Activated CD4-positive, alpha-beta T cell treated with anti-CD3 and anti-CD28 coated beads for 24 hours (primary cell): Measurements from ENCODE around the gene VBP1.
A peak's percentile ranks its signal among the peaks of the same experiment; 100 is the strongest.
"Not testable (repeated sequence)": the region's sequence is repeated elsewhere in the genome, so short reads cannot be mapped to it uniquely, and the experiment has no call there.

ENCODE experiments used
- DNase-seq, 2 donors: peaks; one replicate each; pipeline ENCODE4 v3.0.0-alpha.2; 2020; ENCODE audit warnings: low read depth in 2 of 2

VBP1 gene

DNA sequence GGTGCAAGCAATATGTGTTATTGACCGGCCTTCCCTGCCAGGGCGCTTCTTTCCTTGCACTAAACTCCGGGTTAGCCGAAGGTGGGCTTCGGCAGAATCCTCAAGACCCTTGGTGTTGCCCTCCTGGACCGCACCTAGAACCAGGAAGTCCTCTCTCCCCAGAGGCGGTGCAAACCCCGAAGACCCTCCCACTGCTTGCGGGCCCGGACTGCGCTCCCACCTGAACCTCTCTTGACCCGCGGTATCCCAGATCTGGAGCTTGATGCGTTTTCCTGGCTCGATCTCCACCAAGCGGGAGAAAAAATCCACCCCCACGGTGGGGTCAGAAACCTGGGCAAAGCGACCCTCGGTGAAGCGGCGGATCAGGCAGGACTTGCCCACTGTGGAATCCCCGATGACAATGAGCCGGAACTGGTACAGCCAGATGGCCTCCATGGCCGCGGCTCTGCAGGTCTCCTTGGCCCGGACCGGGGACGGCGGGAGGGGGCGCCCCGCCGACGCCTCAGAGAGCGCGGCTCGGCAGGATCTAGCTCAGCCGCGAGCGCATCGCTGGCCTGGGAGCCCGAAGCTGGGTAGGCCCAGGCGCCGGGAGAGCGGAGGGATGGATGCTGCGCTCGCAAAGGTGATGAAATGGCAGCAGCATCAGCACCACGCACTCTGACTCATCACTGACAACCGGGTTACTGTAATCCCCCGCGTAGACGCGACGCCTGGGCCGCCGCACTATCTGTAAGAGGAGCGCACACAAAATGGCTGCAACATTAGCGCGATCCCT, 47.8 kb downstream of the VBP1 start, which contains the start of gene RAB39B:
RAB39B (minus strand) TSS at position 638 of the 775 bp plus-strand sequence; CDS start at position 435, 203 bp downstream.
- peak; percentile 48 to 52 for DNase-seq

DNA sequence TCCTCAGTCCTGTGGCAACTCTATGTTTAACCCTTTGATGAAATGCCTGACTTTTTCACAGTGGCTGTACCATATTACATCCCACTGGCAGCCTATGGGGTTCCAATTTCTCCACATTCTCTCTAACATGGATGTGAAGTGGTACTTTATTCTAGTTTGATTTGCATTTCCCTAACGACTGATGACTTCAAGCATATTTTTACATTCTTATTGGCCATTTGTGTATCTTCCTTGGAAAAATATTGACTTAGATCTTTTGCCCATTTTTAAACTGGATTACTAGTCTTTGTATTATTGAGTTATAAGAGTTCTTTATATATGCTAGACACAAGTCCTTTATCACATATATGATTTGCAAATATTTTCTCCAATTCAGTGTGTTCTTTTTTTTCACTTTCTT, 50.2 kb downstream of the VBP1 start:
- no peak for DNase-seq

DNA sequence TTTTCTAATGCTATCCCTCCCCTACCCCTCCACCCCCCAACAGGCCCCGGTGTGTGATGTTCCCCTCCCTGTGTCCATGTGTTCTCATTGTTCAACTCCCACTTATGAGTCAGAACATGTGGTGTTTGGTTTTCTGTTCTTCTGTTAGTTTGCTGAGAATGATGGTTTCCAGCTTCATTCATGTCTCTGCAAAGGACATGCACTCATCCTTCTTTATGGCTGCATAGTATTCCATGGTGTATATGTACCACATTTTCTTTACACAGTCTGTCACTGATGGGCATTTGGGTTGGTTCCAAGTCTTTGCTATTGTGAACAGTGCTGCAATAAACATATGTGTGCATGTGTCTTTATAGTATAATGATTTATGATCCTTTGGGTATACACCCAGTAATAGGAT, 51.7 kb downstream of the VBP1 start:
- not testable (repeated sequence) for DNase-seq

DNA sequence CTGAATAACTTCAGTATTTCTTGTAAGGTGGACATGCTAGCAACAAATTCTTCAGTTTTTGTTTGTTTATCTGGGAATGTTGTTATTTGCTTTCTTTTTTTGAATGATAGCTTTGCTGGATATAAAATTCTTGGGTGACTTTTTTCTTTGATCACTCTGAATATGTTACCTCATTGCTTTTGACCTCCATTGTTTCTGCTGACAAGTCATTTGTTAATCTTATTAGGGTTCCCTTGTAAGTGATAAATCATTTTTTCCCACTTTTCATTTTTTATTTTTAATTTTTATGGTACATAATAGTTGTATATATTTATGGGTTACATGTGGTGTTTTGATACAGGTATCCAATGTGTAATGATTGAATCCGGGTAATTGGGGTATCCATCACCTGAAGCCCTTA, 54.7 kb downstream of the VBP1 start:
- no peak for DNase-seq

DNA sequence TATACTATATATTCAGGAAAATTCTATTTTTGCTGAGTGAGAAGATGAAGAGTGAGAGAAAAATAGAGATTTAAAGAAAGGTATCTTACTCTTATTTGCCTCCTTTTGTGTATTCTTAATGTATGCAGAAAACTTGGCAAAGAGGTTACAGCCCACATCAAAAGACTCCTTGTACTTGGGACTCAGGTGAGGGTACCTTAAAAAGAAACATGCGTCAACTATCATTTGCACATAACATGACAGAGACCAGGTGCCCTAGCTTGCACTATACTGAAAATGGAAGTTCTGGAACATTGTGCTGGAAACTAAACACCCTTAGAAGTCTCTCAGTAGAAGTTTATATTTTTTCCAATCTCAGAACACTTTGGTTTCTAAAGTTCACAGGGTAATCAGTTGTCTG, 63.6 kb downstream of the VBP1 start:
- DNase-seq = no peak
